HEK293 (cell line): Measurements from ENCODE around the gene GNA12.

Experiments used
- CTCF ChIA-PET: fragments of 350-600 bp; formaldehyde crosslinking; extraction: SDS; loops from one replicate; lab custom pipeline; 2021; ENCODE audit warnings: antibody characterized with exemption; lab: Yijun Ruan, JAX
- POLR2A ChIA-PET: fragments of 300-600 bp; formaldehyde crosslinking; extraction: SDS; loops from one replicate; lab custom pipeline; 2020; ENCODE audit warnings: antibody characterized with exemption, inconsistent platforms; lab: Yijun Ruan, JAX
- H3K27ac ChIP-seq: fragments of 200-500 bp; sonication (Bioruptor generic); 2 replicates; pipeline ENCODE4 v1.5.1; 2014; ENCODE audit warnings: low read depth, low read length, control low read depth, inconsistent platforms; ENCODE audit errors: extremely low read depth
- H3K36me3 ChIP-seq, 2 experiments: fragments of 200-500 bp in 1 of 2; sonication (Bioruptor generic) in 1 of 2; 1 replicate in 1 of 2; 2 replicates in 1 of 2; pipeline ENCODE4 v1.5.1; 2014 to 2017; ENCODE audit warnings: inconsistent platforms in 2 of 2, low read length in 2 of 2; ENCODE audit not compliant: control insufficient read depth in 2 of 2, insufficient read depth in 1 of 2
- H3K4me1 ChIP-seq: fragments of 200-500 bp; sonication (Bioruptor generic); 2 replicates; pipeline ENCODE4 v1.5.1; 2014; ENCODE audit warnings: mild to moderate bottlenecking, low read length, inconsistent platforms; ENCODE audit not compliant: control insufficient read depth, insufficient read depth
- H3K4me3 ChIP-seq: 2 replicates; pipeline ENCODE4 v1.5.1; 2011; ENCODE audit warnings: low read depth, mild to moderate bottlenecking, control low read depth, low read length, moderate library complexity
- H3K9me3 ChIP-seq: fragments of 200-500 bp; sonication (Bioruptor generic); 2 replicates; pipeline ENCODE4 v1.5.1; 2014; ENCODE audit warnings: low read depth, low read length, inconsistent platforms; ENCODE audit not compliant: control insufficient read depth, insufficient read depth
- IKZF3 ChIP-seq: fragments of 450-650 bp; IDR thresholded peaks from 2 replicates; pipeline ENCODE4 v1.5.0; 2018; ENCODE audit warnings: missing biosample characterization, mild to moderate bottlenecking, missing genetic modification characterization, moderate library complexity
- KLF9 ChIP-seq: fragments of 450-650 bp; formaldehyde crosslinking; IDR thresholded peaks from 2 replicates; pipeline ENCODE4 v1.5.1; 2016; ENCODE audit warnings: missing biosample characterization, missing genetic modification characterization, low read depth
- REPIN1 ChIP-seq: fragments of 450-650 bp; formaldehyde crosslinking; IDR thresholded peaks from 2 replicates; pipeline ENCODE4 v1.5.1; 2017; ENCODE audit warnings: missing biosample characterization, missing genetic modification characterization, low read depth
- TRIM28 ChIP-seq: IDR thresholded peaks from 2 replicates; pipeline ENCODE4 v1.6.1; 2011; ENCODE audit warnings: low read length, control low read depth, borderline replicate concordance
- ZBTB20 ChIP-seq: fragments of 450-650 bp; formaldehyde crosslinking; IDR thresholded peaks from 2 replicates; pipeline ENCODE4 v1.5.1; 2016; ENCODE audit warnings: missing biosample characterization, missing genetic modification characterization
- ZBTB7A ChIP-seq: fragments of 450-650 bp; formaldehyde crosslinking; IDR thresholded peaks from 2 replicates; pipeline ENCODE4 v1.5.1; 2016; ENCODE audit warnings: low read depth, missing biosample characterization, missing genetic modification characterization
- ZFP69B ChIP-seq: fragments of 450-650 bp; formaldehyde crosslinking; IDR thresholded peaks from 2 replicates; pipeline ENCODE4 v1.5.1; 2016; ENCODE audit warnings: missing biosample characterization, missing genetic modification characterization
- ZNF169 ChIP-seq: fragments of 450-650 bp; formaldehyde crosslinking; IDR thresholded peaks from 2 replicates; pipeline ENCODE4 v1.5.1; 2016; ENCODE audit warnings: missing biosample characterization, missing genetic modification characterization
- ZNF174 ChIP-seq: fragments of 450-650 bp; formaldehyde crosslinking; IDR thresholded peaks from 2 replicates; pipeline ENCODE4 v1.5.0; 2017; ENCODE audit warnings: missing biosample characterization, mild to moderate bottlenecking, missing genetic modification characterization
- ZNF211 ChIP-seq: fragments of 450-650 bp; formaldehyde crosslinking; IDR thresholded peaks from 2 replicates; pipeline ENCODE4 v1.5.1; 2016; ENCODE audit warnings: low read depth, missing biosample characterization, missing genetic modification characterization
- ZNF292 ChIP-seq: fragments of 450-650 bp; formaldehyde crosslinking; IDR thresholded peaks from 2 replicates; pipeline ENCODE4 v1.5.1; 2016; ENCODE audit warnings: low read depth, missing biosample characterization, missing genetic modification characterization, borderline replicate concordance
- ZNF366 ChIP-seq: fragments of 450-650 bp; formaldehyde crosslinking; conservative IDR thresholded peaks from 2 replicates; pipeline ENCODE4 v1.5.1; 2016; ENCODE audit warnings: missing biosample characterization, missing genetic modification characterization
- ZNF473 ChIP-seq: fragments of 450-650 bp; formaldehyde crosslinking; IDR thresholded peaks from 2 replicates; pipeline ENCODE4 v1.5.1; 2017; ENCODE audit warnings: missing biosample characterization, missing genetic modification characterization
- ZNF548 ChIP-seq: fragments of 450-650 bp; formaldehyde crosslinking; IDR thresholded peaks from 2 replicates; pipeline ENCODE4 v1.5.1; 2016; ENCODE audit warnings: missing biosample characterization, missing genetic modification characterization
- ZNF596 ChIP-seq: fragments of 450-650 bp; IDR thresholded peaks from 2 replicates; pipeline ENCODE4 v1.5.0; 2018; ENCODE audit warnings: missing biosample characterization, mild to moderate bottlenecking, missing genetic modification characterization, moderate library complexity
- ZNF600 ChIP-seq: fragments of 450-650 bp; formaldehyde crosslinking; IDR thresholded peaks from 2 replicates; pipeline ENCODE4 v1.5.1; 2016; ENCODE audit warnings: missing biosample characterization, missing genetic modification characterization
- ZNF658 ChIP-seq: fragments of 450-650 bp; formaldehyde crosslinking; IDR thresholded peaks from 2 replicates; pipeline ENCODE4; 2016; ENCODE audit warnings: missing biosample characterization, missing genetic modification characterization
- ZSCAN16 ChIP-seq: fragments of 450-650 bp; formaldehyde crosslinking; IDR thresholded peaks from 2 replicates; pipeline ENCODE4 v1.5.1; 2016; ENCODE audit warnings: missing biosample characterization, missing genetic modification characterization
- ZSCAN30 ChIP-seq: fragments of 450-650 bp; IDR thresholded peaks from 2 replicates; pipeline ENCODE4 v1.5.1; 2018; ENCODE audit warnings: missing biosample characterization, mild to moderate bottlenecking, missing genetic modification characterization, moderate library complexity
- TF ChIP-seq, protein P1 (sequence below): fragments of 450-650 bp; formaldehyde crosslinking; IDR thresholded peaks from 2 replicates; pipeline ENCODE4 v1.5.1; 2016; ENCODE audit warnings: missing biosample characterization, missing genetic modification characterization
- TF ChIP-seq, protein P2 (sequence below): fragments of 450-650 bp; formaldehyde crosslinking; IDR thresholded peaks from 2 replicates; pipeline ENCODE4; 2016; ENCODE audit warnings: missing biosample characterization, missing genetic modification characterization
- TF ChIP-seq, protein P3 (sequence below): fragments of 450-650 bp; formaldehyde crosslinking; IDR thresholded peaks from 2 replicates; pipeline ENCODE4 v1.5.1; 2016; ENCODE audit warnings: missing biosample characterization, missing genetic modification characterization
- TF ChIP-seq, protein P4 (sequence below): fragments of 450-650 bp; formaldehyde crosslinking; IDR thresholded peaks from 2 replicates; pipeline ENCODE4 v1.5.1; 2016; ENCODE audit warnings: missing biosample characterization, missing genetic modification characterization
- TF ChIP-seq, protein P5 (sequence below): fragments of 450-650 bp; formaldehyde crosslinking; IDR thresholded peaks from 2 replicates; pipeline ENCODE4 v1.5.1; 2016; ENCODE audit warnings: missing biosample characterization, missing genetic modification characterization, borderline replicate concordance

The GNA12 gene

DNA sequence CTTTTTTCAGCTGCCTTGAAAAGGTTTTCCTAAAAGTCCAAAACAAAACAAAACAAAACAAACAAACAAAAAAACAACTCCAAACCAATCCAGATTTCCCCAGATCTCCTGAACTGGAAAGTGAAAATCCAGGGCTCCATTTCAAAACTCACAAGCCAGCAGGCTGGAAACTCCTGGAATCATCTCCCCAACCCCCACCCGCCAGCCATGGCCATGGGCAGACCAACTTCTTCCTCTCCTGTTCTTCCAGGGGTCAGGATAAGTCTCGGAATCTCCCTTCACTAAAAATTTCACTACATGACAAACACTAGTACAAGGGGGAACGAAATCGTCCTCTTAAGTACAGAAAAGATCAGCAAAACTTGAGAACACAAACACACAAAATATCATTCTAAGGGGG, 40.4 kb downstream of the GNA12 start:
- Histone ChIP-seq H3K9me3 (no peaks in the 10 kb centered on the region), H3K36me3 (no peaks in the 10 kb centered on the region), H3K4me3 (no peak overlapping the region), H3K27ac (no peak overlapping the region), H3K4me1 (peaks cover 27% of the 10 kb centered on the region)
- ChIA-PET POLR2A (no interaction called here), CTCF (interaction anchor here (0.6 to 1.6 kb wide), 5 partner anchors 8 to 1297 kb away, joined by 3 to 7 read pairs (median 5); no protein-coding TSS in a partner anchor)
- TF ChIP-seq ZBTB20, result no peak
- 0 out of 2 replicates have a peak, but pooled peaks have one; percentile 7 for TF ChIP-seq IKZF3 (tag by site-specific recombination)
- TF ChIP-seq ZNF548 (tag by site-specific recombination), result no peak
- TF ChIP-seq, protein P1, sequence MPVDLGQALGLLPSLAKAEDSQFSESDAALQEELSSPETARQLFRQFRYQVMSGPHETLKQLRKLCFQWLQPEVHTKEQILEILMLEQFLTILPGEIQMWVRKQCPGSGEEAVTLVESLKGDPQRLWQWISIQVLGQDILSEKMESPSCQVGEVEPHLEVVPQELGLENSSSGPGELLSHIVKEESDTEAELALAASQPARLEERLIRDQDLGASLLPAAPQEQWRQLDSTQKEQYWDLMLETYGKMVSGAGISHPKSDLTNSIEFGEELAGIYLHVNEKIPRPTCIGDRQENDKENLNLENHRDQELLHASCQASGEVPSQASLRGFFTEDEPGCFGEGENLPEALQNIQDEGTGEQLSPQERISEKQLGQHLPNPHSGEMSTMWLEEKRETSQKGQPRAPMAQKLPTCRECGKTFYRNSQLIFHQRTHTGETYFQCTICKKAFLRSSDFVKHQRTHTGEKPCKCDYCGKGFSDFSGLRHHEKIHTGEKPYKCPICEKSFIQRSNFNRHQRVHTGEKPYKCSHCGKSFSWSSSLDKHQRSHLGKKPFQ (tag by site-specific recombination), result no peak
- TF ChIP-seq, protein P2, sequence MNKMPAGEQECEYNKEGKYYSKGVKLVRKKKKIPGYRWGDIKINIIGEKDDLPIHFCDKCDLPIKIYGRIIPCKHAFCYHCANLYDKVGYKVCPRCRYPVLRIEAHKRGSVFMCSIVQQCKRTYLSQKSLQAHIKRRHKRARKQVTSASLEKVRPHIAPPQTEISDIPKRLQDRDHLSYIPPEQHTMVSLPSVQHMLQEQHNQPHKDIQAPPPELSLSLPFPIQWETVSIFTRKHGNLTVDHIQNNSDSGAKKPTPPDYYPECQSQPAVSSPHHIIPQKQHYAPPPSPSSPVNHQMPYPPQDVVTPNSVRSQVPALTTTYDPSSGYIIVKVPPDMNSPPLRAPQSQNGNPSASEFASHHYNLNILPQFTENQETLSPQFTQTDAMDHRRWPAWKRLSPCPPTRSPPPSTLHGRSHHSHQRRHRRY (tag by site-specific recombination), result no peak
- no peak for TF ChIP-seq ZNF596 (tag by site-specific recombination)
- no peak for TF ChIP-seq ZFP69B
- TF ChIP-seq ZBTB7A, result no peak

DNA sequence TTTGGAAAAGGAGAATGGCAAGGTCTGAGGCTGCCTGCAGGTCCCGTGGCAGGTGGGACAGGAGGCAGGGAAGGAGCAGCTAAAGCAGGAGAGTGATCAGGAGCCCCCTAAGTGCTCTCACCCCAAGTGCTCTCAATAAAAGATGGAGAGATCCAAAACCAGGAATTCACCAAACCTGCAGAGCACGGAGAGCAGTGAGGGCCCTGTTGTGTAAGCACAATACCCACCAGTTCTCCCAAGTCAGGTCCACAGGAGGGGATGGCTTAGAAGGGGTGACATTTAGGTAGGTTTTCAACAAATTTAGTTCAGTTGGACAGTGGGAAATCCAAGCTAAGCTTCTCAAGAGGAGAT, 40.8 kb downstream of the GNA12 start:
- peaks cover 26% of the 10 kb centered on the region for H3K4me1 ChIP-seq

More for the DNA sequence above, 40.8 kb downstream of the GNA12 start:
- TF ChIP-seq, protein P3, sequence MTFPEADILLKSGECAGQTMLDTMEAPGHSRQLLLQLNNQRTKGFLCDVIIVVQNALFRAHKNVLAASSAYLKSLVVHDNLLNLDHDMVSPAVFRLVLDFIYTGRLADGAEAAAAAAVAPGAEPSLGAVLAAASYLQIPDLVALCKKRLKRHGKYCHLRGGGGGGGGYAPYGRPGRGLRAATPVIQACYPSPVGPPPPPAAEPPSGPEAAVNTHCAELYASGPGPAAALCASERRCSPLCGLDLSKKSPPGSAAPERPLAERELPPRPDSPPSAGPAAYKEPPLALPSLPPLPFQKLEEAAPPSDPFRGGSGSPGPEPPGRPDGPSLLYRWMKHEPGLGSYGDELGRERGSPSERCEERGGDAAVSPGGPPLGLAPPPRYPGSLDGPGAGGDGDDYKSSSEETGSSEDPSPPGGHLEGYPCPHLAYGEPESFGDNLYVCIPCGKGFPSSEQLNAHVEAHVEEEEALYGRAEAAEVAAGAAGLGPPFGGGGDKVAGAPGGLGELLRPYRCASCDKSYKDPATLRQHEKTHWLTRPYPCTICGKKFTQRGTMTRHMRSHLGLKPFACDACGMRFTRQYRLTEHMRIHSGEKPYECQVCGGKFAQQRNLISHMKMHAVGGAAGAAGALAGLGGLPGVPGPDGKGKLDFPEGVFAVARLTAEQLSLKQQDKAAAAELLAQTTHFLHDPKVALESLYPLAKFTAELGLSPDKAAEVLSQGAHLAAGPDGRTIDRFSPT (tag by site-specific recombination), result no peak
- TF ChIP-seq REPIN1 (no peak), ZNF366 (tag by site-specific recombination) (no peak), ZSCAN30 (tag by site-specific recombination) (no peak), ZNF174 (no peak), ZNF548 (tag by site-specific recombination) (no peak), ZNF169 (tag by site-specific recombination) (no peak), ZNF658 (tag by site-specific recombination) (no peak), ZNF473 (tag by site-specific recombination) (no peak), ZNF292 (tag by site-specific recombination) (no peak), ZNF211 (tag by site-specific recombination) (no peak), KLF9 (no peak), ZNF600 (tag by site-specific recombination) (no peak), TRIM28 (no peak), ZSCAN16 (tag by site-specific recombination) (no peak)
- TF ChIP-seq, protein P4, sequence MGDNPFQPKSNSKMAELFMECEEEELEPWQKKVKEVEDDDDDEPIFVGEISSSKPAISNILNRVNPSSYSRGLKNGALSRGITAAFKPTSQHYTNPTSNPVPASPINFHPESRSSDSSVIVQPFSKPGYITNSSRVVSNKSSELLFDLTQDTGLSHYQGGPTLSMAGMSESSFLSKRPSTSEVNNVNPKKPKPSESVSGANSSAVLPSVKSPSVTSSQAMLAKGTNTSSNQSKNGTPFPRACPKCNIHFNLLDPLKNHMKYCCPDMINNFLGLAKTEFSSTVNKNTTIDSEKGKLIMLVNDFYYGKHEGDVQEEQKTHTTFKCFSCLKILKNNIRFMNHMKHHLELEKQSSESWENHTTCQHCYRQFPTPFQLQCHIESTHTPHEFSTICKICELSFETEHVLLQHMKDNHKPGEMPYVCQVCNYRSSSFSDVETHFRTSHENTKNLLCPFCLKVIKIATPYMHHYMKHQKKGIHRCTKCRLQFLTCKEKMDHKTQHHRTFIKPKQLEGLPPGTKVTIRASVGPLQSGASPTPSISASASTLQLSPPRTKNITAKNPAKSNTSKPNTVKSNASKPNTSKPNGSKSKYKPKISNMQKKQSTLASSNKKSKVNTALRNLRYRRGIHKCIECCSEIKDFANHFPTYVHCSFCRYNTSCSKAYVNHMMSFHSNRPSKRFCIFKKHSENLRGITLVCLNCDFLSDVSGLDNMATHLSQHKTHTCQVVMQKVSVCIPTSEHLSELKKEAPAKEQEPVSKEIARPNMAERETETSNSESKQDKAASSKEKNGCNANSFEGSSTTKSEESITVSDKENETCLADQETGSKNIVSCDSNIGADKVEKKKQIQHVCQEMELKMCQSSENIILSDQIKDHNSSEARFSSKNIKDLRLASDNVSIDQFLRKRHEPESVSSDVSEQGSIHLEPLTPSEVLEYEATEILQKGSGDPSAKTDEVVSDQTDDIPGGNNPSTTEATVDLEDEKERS (tag by site-specific recombination), result no peak
- TF ChIP-seq, protein P5, sequence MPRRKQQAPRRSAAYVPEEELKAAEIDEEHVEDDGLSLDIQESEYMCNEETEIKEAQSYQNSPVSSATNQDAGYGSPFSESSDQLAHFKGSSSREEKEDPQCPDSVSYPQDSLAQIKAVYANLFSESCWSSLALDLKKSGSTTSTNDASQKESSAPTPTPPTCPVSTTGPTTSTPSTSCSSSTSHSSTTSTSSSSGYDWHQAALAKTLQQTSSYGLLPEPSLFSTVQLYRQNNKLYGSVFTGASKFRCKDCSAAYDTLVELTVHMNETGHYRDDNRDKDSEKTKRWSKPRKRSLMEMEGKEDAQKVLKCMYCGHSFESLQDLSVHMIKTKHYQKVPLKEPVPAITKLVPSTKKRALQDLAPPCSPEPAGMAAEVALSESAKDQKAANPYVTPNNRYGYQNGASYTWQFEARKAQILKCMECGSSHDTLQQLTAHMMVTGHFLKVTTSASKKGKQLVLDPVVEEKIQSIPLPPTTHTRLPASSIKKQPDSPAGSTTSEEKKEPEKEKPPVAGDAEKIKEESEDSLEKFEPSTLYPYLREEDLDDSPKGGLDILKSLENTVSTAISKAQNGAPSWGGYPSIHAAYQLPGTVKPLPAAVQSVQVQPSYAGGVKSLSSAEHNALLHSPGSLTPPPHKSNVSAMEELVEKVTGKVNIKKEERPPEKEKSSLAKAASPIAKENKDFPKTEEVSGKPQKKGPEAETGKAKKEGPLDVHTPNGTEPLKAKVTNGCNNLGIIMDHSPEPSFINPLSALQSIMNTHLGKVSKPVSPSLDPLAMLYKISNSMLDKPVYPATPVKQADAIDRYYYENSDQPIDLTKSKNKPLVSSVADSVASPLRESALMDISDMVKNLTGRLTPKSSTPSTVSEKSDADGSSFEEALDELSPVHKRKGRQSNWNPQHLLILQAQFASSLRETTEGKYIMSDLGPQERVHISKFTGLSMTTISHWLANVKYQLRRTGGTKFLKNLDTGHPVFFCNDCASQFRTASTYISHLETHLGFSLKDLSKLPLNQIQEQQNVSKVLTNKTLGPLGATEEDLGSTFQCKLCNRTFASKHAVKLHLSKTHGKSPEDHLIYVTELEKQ (tag by site-specific recombination), result no peak
- Histone ChIP-seq H3K27ac (peak overlapping the region; percentile 40; the same call in 1 of the 2 replicates), H3K9me3 (no peaks in the 10 kb centered on the region), H3K4me3 (no peak overlapping the region), H3K36me3 (no peaks in the 10 kb centered on the region)
- ChIA-PET CTCF (interaction anchor here (1.1 to 1.6 kb wide), 2 partner anchors 61 to 94 kb away, joined by 5 to 6 read pairs; no protein-coding TSS in a partner anchor), POLR2A (no interaction called here)
